Measurements from ENCODE around the gene MGRN1.

Gene MGRN1

DNA sequence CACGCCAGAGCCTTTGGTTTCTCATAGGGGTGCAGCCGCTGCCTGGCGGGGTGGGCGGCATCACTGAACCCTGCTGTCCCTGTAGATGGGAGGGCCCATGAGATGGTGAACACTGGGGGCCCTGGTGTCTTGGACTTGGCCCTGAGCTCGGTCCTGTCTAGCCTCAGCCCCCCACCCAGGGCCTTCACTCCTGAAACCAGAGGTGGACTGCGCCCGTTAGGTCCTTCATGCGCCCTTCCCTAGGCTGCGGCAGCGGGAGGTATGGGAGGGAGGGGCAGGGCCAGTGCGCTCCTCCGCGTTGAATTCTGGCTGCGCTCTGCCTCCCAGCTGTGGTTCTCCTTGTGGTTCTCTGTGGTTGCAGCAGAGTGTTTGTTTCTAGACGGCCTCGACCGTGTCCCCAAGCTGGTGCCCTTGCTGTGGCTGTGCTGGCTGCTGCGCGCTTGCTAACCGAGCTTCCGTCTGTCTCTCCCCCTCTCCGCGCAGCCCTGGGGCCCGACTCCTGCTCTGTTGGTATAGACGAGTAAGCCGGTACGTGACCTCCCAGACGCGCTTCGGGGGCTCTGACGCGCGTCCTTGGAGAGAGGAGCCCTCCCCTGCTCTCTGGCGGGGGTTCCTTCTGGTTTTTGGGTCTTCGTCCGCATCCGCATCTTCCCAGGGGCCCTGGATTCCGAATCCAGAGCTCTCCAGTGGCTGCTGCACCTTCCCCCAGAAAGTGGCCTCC lies 61.3 kb downstream of the MGRN1 start:
- TF ChIP-seq GATA2 (IDR thresholded peaks at IDR 0.05; ENCODE audit: low read depth, low read length) (no peak), GATA3 (IDR thresholded peaks at IDR 0.05; ENCODE audit: low read depth, low read length) (no peak)

DNA sequence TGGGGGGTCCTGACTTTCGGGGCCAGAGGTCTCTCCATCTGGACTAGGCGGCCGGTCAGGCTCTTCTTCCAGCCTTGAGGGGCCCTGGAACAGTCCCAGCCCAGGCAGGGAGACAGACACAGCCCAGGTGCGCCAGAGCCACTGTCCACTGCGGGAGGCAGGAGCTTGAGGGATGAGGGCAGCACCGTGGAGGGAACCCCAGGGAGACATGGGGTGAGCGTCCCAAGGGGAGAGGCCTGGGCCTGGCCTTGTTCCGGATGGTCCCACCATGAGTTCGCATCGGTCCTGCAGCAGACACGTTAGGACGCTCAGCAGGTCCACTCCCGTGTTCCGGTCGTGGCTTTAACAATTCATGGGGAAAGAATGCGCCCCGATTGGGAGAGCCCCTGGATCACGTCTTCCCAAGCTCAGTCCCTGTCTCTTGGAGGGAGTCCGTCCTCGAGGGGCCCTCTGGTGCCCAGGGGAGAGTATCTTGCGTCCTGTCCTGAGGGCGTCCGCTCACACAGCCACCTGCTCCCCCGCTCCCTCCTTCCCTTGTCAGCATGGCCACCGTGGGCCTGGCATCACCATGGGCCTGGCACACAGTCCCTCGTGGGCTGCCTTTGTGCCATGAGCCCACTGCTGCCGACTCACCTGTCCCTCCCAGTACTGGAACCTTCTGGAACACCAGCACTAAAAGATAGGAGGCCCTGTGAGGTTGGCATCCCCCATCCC lies 62.0 kb downstream of the MGRN1 start:
- no peak for TF ChIP-seq GATA3 (IDR thresholded peaks at IDR 0.05; ENCODE audit: low read depth, low read length)
- no peak for TF ChIP-seq GATA2 (IDR thresholded peaks at IDR 0.05; ENCODE audit: low read depth, low read length)

DNA sequence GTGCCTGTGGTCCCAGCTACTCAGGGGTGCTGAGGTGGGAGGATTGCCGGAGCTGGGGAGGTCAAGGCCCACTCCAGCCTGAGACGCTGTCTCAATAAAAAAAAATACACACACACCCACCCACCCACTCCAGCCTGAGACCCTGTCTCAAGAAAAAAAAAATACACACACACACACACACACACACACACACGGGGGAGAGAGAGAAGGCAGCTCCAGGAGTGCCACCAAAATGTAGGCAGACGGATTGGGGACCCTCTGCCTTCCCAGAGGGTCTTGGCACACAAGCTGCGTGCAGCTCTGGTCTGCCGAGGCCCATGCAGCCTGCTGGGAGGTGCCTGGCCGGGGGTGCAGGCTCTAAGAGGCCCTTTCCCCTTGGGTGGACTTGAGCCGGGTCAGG lies 62.8 kb downstream of the MGRN1 start:
- TF ChIP-seq GATA2 (IDR thresholded peaks at IDR 0.05; ENCODE audit: low read depth, low read length) (no peak), GATA3 (IDR thresholded peaks at IDR 0.05; ENCODE audit: low read depth, low read length) (no peak)

DNA sequence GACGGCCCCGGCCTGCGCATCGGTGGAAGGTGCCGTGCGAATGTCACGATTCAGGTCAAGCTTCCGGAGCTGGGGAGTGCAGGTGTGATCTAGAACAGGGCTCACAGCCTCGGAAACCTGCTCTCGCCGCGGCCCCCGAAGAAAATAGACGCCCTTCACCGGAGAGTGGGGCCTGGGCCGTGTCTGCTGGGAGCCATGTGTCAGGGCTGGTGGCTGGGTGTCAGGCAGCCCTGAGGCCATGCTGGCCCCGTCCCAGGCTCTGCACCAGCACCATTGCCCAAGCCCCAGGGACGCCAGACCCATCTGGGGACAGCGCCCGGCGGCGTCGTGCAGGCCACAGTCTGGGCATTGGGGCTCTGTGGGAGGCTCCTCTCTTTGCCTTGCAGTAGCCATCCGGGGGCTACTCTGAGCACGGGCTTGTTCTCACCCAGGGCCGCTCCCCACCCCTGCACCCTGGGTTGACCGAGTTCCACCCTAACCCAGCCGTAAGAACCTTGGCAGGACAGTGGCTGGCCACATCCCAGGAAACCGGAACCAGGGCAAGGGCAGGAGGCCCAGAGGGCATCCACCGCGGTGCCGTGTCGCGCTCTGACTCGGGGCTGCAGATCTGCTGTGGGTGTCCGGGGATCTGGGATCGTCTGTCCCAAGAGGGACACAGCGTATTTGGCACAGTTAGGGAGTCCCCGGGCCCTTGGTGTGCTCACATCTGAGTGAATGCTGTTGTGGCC lies 63.5 kb downstream of the MGRN1 start:
- no peak for TF ChIP-seq GATA2 (IDR thresholded peaks at IDR 0.05; ENCODE audit: low read depth, low read length)
- no peak for TF ChIP-seq GATA3 (IDR thresholded peaks at IDR 0.05; ENCODE audit: low read depth, low read length)

DNA sequence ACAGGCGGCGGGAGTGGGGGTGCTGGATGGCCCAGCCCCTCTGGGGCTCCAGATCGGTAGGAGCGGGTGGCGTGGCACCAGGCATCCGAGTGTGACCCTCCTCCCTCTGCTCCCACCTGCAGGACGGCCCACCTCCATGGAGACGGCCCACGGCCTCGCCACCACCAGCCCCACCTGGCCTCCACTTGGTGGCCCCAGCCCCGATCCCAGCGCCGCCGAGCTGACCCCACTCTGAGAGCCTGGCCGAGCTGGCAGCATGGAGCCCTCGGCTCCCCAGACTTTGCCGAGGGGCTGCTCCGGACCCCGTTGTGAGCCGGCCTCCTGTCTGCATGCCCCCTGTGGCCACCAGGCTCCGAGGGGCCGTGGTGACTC lies 64.0 kb downstream of the MGRN1 start:
- no peak for TF ChIP-seq GATA2 (IDR thresholded peaks at IDR 0.05; ENCODE audit: low read depth, low read length)
- no peak for TF ChIP-seq GATA3 (IDR thresholded peaks at IDR 0.05; ENCODE audit: low read depth, low read length)

DNA sequence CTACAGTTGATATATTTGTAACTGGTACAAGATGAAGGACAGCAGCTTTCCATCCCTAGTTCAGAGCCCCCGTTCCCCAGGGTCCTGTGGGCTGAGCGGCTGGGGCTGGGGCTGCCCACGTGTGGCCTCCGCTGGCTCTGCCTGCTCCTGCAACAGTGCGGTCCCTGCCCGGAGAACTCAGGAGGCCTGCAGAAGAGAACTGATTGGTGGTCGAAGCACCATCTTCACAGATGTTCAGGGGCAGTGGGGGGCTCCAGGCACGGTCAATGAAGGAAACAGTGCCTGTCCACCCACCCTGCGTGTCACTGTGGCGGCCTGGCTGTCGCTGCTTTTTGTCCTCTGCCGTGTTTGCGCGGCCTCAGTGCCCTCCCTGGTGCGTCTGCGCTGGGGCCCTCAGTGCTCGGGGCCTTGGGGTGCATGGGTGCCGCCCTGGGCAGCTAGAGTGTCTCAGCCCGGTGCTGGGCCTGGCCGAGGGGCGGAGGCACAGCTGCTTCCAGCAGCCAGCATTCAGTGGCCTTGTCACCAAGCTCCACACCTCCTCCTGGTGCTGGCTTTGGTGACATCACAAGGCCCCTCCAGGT lies 64.6 kb downstream of the MGRN1 start:
- no peak for TF ChIP-seq GATA2 (IDR thresholded peaks at IDR 0.05; ENCODE audit: low read depth, low read length)
- TF ChIP-seq GATA3 (IDR thresholded peaks at IDR 0.05; ENCODE audit: low read depth, low read length), result no peak

DNA sequence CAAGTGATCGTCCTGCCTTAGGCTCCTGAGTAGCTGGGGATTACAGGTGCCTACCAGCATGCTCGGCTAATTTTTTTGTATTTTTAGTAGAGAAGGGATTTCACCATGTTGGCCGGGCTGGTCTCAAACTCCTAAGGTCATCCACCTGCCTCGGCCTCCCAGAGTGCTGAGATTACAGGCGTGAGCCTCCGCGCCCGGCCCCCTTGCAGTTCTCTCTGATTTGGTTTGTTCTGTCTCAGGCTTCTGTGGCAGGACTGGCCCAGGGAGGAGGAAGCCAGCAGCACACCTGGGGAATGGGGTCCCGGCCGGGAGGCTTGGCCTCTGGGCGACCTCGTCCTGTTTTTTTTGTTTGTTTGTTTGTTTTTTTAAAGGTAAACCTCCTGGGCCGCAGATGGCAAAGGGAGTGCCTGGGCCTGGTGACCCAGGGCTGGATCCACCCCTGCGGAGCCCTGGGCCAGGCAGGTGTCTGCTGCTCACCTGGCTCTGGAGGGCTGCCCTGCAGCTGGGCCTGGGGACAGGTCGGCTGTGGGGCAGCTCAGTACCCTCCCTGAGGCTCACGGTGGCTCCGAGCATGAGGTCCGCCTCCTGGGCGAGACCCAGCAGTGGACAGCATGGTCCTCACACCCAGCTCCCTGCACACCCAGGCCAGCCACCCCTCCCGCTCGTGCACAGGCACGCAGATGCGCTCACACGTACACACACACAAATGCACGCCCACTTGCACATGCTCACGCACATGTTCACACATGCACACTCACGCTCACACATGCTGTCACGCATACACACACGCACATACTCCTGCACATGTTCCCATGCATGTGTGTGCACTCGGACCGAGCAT lies 65.5 kb downstream of the MGRN1 start:
- no peak for TF ChIP-seq GATA3 (IDR thresholded peaks at IDR 0.05; ENCODE audit: low read depth, low read length)
- no peak for TF ChIP-seq GATA2 (IDR thresholded peaks at IDR 0.05; ENCODE audit: low read depth, low read length)

DNA sequence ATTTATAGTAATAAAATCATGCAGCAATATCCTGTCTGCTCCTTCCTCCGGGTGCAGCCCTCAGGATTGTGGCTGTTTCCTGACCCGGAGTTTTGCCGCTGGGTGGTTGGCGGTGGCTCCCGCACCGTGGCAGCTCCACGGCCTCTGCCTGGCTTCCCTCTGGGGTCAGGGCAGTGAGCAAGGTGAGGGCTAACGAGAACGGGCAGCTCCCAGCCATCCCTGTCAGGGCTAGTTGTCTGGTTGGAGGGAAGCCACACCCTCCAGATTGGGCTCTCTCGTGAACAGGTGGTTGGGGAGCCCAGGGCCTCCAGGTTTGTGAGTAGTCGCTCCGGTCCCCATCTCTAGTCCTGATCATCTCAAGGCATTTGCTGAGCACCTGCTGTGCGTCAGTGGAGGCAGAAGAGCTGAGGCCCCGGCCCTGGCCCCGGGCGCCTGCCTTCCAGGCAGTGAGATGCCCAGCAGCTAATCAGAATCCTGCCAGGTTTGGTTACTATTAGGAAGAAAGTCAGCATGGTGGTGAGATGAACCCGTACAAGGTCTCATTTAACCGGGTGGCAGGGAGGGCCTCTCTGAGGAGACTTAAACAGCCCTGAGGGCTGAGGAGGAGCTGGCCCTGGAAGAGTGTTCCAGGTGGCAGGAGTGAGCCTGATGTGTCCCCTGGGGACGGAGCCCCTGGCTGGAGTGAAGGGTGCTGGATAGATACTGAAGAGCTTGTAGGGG lies 66.5 kb downstream of the MGRN1 start:
- no peak for TF ChIP-seq GATA2 (IDR thresholded peaks at IDR 0.05; ENCODE audit: low read depth, low read length)
- no peak for TF ChIP-seq GATA3 (IDR thresholded peaks at IDR 0.05; ENCODE audit: low read depth, low read length)

DNA sequence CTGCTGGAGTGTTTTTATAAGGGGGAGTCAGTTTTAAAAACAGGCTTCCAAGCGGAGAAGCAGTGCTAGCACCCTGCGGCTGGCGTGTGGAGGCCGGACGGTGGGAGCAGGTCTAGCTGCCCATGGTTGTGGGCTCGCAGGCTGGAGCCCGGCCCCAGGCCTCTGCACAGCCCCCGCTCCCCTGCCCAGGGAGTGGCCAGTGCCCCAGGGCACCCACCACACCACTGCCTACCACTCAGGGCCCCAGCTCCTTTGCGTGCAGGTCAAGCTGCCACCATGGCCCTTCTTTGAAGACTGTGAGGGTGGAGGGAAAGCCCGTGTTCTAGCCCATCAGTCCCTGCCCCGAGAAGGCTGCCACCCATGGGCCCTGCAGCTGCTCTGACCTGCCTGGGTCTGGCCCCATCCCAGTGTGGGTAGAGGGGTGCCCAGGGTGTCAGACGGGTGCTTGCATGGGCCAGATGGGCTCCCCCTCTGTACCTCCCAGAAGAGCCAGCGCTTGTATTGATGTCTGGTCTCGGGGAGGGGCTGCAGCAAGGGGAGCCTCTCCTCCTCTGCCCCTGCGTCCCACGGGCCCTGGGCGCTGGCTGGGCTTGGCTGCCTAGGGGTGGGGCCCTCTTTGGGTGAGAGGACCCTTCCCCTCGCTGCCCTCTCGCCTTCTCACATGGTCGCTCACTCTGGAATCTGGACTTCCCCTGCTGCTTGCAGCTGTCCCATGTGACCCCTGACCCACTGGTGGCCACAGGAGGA lies 67.2 kb downstream of the MGRN1 start:
- no peak for TF ChIP-seq GATA3 (IDR thresholded peaks at IDR 0.05; ENCODE audit: low read depth, low read length)
- TF ChIP-seq GATA2 (IDR thresholded peaks at IDR 0.05; ENCODE audit: low read depth, low read length), result no peak

DNA sequence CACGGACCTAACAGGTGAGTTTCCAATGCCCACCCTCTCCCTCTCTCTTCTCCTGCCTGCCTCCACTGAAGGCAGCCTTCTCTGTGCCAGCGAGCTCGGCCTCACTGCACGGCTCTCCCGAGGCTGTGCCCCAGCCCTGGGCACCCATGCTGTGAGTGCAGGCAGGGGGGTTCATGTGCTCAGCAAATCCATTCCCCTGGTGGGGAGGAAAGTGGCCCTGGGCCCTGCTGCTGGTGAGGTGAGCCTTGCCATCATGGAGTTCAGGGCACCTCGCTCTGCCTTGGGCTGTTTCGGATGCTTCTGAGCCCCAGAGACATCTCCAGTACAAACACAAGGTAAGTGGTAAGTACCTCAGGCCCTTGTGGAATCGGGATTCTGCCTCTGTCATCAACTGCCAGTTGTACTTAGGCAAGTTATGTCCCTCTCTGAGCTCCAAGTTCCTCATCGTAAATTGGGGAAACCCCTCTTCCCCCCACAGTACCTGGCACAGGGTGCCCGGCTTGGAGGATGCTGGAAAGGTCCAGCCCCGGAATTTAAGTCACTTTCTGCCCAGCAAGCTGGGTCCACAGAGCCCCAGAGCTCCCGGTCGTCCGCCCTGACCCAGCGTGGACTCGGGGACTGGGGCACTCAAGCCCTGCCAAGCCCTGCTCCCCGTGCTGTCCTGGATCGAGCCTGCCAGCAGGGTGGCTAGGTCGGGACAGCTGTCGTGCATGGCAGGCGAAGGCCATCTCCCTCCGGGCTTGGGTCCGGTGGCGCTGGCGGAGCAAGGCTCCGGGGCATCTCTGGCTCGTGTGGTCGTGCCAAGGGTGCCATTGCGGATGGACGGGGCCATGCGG lies 68.1 kb downstream of the MGRN1 start:
- TF ChIP-seq GATA3 (IDR thresholded peaks at IDR 0.05; ENCODE audit: low read depth, low read length), result no peak

DNA sequence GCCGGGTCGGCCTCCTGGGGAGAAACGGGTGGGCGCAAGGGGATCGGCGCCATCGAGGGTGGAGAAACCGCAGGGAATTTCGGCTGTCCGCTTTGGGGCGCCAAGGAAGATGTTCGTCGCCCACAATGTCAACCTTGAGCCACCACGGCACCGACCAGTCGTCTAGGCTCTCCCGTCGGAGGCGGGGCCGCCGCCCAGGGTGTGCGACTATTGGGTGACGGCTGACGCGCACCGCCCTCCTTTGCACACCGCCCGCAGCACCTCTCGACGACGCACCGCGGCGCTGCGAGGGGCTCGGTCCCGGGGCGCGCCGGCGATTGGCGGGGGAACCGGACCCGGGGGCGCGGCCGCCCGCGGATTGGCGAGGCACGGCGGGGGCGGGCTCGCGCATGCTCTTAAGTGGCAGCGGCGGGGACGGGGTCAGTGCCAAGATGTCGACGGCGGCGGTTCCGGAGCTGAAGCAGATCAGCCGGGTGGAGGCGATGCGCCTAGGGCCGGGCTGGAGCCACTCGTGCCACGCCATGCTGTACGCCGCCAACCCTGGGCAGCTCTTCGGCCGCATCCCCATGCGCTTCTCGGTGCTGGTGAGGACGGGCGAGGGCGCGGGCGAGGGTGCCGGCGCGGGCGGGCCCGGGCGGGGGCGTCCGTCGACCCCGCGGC lies 68.8 kb downstream of the MGRN1 start, which contains the start of gene NUDT16L1:
Gene NUDT16L1, plus strand, starts transcription at position 267 of the 660 bp plus-strand sequence. Its CDS starts 165 bp downstream, at position 432.
- no peak for TF ChIP-seq GATA3 (IDR thresholded peaks at IDR 0.05; ENCODE audit: low read depth, low read length)
- no peak for TF ChIP-seq GATA2 (IDR thresholded peaks at IDR 0.05; ENCODE audit: low read depth, low read length)
